GM19043 (cell line): ENCODE data around the gene SSMEM1.
"Not testable (repeated sequence)": the region's sequence is repeated elsewhere in the genome, so short reads cannot be mapped to it uniquely, and the experiment has no call there.

ENCODE experiments used
- ATAC-seq: cut with Tn5 transposase; IDR thresholded peaks from one replicate; pipeline ENCODE4 v1.9.1; 2021; ENCODE audit warnings: low read depth; ENCODE audit not compliant: unreplicated experiment

The SSMEM1 gene

DNA sequence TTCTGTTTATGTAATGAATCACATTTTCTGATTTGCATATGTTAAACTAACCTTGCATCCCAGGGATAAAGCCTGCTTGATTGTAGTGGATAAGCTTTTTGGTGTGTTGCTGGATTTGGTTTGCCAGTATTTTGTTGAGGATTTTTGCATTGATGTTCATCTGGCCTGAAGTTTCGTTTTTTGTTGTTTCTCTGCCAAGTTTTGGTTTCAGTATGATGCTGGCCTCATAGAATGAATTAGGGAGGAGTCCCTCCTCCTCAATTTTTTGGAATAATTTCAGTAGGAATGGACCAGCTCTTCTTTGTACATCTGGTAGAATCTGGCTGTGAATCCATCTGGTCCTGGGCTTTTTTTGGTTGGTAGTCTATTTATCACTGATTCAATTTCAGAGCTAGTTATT is 35.8 kb downstream of the SSMEM1 start:
- ATAC-seq: not testable (repeated sequence)

GRCh38 chr7:130246491-130246890 is 38.8 kb downstream of the SSMEM1 start:
- not testable (repeated sequence) for ATAC-seq

DNA sequence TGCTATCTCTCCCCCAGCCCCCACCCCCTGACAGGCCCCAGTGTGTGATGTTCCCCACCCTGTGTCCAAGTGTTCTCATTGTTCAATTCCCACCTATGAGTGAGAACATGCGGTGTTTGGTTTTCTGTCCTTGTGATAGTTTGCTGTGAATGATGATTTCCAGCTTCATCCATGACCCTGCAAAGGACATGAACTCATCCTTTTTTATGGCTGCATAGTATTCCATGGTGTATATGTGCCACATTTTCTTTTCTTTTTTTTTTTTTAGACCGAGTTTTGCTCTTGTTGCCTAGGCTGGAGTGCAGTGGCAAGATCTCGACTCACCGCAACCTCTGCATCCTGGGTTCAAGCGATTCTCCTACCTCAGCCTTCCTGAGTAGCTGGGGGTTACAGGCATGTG is 41.2 kb downstream of the SSMEM1 start:
- ATAC-seq: not testable (repeated sequence)

DNA sequence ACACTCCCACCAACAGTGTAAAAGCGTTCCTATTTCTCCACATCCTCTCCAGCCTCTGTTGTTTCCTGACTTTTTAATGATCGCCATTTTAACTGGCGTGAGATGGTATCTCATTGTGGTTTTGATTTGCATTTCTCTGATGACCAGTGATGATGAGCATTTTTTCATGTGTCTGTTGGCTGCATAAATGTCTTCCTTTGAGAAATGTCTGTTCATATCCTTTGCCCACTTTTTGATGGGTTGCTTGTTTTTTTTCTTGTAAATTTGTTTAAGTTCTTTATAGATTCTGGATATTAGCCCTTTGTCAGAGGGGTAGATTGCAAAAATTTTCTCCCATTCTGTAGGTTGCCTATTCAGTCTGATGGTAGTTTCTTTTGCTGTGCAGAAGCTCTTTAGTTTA is 42.0 kb downstream of the SSMEM1 start:
- not testable (repeated sequence) for ATAC-seq

DNA sequence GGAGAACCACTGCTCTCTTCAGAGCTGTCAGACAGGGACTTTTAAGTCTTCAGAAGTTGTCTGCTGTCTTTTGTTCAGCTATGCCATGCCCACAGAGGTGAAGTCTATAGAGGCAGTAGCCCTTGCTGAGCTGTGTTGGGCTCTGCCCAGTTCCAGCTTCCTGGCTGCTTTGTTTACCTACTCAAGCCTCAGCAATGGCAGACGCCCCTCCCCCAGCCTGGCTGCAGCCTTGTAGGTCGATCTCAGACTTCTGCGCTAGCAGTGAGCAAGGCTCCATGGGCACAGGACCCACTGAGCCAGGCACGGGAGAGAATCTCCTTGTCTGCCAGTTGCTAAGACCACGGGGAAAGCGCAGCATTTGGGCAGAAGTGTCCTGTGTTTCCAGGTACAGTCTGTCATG is 46.9 kb downstream of the SSMEM1 start:
- ATAC-seq: no peak

DNA sequence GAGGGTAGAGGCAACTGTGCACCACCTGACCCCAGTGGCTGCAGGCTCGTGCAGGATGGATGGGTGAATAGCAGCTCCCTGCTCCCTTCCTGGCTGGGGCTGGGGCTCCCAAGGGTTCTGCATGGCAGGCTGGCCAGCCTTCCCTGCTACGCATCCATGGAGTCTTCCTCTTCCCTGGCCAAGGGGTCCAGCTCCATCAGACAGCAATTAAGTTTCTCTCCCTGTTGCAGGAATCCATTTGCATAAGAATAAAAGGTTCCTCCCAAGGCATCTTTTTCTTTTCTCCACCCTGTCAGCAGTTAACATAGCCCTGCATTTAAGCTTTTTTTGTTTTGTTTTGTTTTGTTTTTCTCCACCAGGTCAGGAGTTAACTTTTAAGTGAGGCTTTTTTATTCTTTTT is 49.0 kb downstream of the SSMEM1 start:
- no peak for ATAC-seq

- no peak for ATAC-seq
Observed at GRCh38 chr7:130258494-130259078, 50.9 kb downstream of the SSMEM1 start.

DNA sequence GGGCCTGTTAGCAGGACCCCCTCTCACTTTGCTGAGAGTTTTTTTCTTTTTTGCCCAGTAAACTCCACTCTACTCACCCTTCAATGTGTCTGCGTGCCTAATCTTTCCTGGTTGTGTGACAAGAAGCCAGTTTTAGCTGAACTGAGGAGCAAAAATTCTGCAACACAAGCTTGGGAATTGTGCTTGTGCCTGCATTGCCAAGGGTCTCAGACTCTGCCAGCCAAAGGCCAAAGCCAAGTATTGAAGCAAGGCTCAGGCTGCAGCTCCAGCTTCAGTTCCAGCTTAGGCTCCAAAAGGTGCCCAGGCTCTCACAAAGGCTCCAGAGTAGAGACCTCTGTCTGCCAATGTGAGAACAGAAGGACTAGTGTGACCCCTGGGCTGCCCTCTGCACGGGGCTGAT is 54.8 kb downstream of the SSMEM1 start:
- ATAC-seq: no peak

- ATAC-seq: no peak
Observed at GRCh38 chr7:130263130-130263529, 55.5 kb downstream of the SSMEM1 start.
